Panc1 (cell line): ENCODE measurements around the gene TMCC1. TPM values are rescaled to one million over a fixed set of nuclear protein-coding genes. Genes with fewer than 3 reads are reported as not detected.

Source experiments
- ATAC-seq: fragments of 200-7000 bp; cut with Tn5 transposase; 2 replicates; pipeline ENCODE4 v1.9.1; 2020; ENCODE audit warnings: mild to moderate bottlenecking, moderate library complexity
- BruUV-seq: library from RNA; stranded (reverse); fragments of 400-500 nt; replicated peaks from 2 replicates; lab custom pipeline; 2021; lab: Mats Ljungman, UMichigan
- CTCF ChIA-PET: fragments of 300-600 bp; sonication (Branson Sonifier 250); formaldehyde crosslinking; loops from one replicate; lab custom pipeline; 2022; ENCODE audit warnings: antibody characterized with exemption; lab: Charles Lee
- POLR2A ChIA-PET: fragments of 300-600 bp; sonication (Branson Sonifier 250); formaldehyde crosslinking; loops from one replicate; lab custom pipeline; 2022; ENCODE audit warnings: antibody characterized with exemption; lab: Charles Lee
- DNase-seq: peaks from one replicate; pipeline ENCODE4 v3.0.0-alpha.2; 2010; ENCODE audit warnings: low read depth, low spot score
- H3K27ac ChIP-seq: 2 replicates; pipeline ENCODE4 v1.5.1; 2011; ENCODE audit warnings: mild to moderate bottlenecking, low read length, inconsistent platforms
- H3K27me3 ChIP-seq: fragments of 200-500 bp; sonication (Bioruptor generic); 2 replicates; pipeline ENCODE4 v1.6.0; 2014; ENCODE audit warnings: low read length, inconsistent platforms; ENCODE audit not compliant: control insufficient read depth, insufficient read depth
- H3K36me3 ChIP-seq: fragments of 200-500 bp; sonication (Bioruptor generic); 2 replicates; pipeline ENCODE4 v1.5.1; 2014; ENCODE audit warnings: inconsistent platforms, mild to moderate bottlenecking, low read length, moderate library complexity; ENCODE audit not compliant: control insufficient read depth, insufficient read depth
- H3K4me1 ChIP-seq: 2 replicates; pipeline ENCODE4 v1.5.1; 2011; ENCODE audit warnings: inconsistent platforms, mild to moderate bottlenecking, low read length, moderate library complexity; ENCODE audit not compliant: control insufficient read depth, insufficient read depth
- H3K4me3 ChIP-seq, 2 experiments: 2 replicates each; pipeline ENCODE4 v1.5.1; 2011 to 2012; ENCODE audit warnings: low read depth in 2 of 2, low read length in 2 of 2, mild to moderate bottlenecking in 2 of 2, inconsistent platforms in 1 of 2, moderate library complexity in 1 of 2
- H3K9me3 ChIP-seq: fragments of 200-500 bp; sonication (Bioruptor generic); 2 replicates; pipeline ENCODE4 v1.5.1; 2014; ENCODE audit warnings: low read depth, mild to moderate bottlenecking, inconsistent platforms, low read length, moderate library complexity; ENCODE audit not compliant: control insufficient read depth, insufficient read depth
- POLR2AphosphoS5 ChIP-seq: IDR thresholded peaks from 2 replicates; pipeline ENCODE4 v1.6.1; 2012; ENCODE audit warnings: mild to moderate bottlenecking, low read depth, low read length, moderate library complexity
- REST ChIP-seq, 2 experiments: IDR thresholded peaks; 2 replicates each; pipeline ENCODE4 v1.6.1; 2011 to 2012; ENCODE audit warnings: low read depth in 2 of 2, control low read depth in 1 of 2, low read length in 1 of 2, mild to moderate bottlenecking in 1 of 2, moderate library complexity in 1 of 2; ENCODE audit not compliant: insufficient read depth in 1 of 2
- SIN3A ChIP-seq: IDR thresholded peaks from 2 replicates; pipeline ENCODE4 v1.6.1; 2012; ENCODE audit warnings: low read depth, mild to moderate bottlenecking, low read length, moderate library complexity, borderline replicate concordance; ENCODE audit not compliant: insufficient read depth
- TCF7L2 ChIP-seq: IDR thresholded peaks from 2 replicates; pipeline ENCODE4 v1.6.1; 2011; ENCODE audit warnings: mild to moderate bottlenecking, low read depth, low read length, inconsistent platforms
- in situ Hi-C: cut with HindIII; loops from 2 replicates; pipeline ENCODE4 v1.10.0; 2016; ENCODE audit warnings: low sequenced_read_pairs, low pct_unique_long_range_greater_than_20kb
- intact Hi-C: fragments of 100-400 bp; cut with micrococcal nuclease; formaldehyde crosslinking; loops from one replicate; pipeline ENCODE4 v1.10.0; 2022; ENCODE audit not compliant: unreplicated experiment
- total RNA-seq: library from RNA; stranded (reverse); gene quantifications from one replicate; pipeline ENCODE4 v1.2.1, GENCODE V29; 2021; ENCODE audit not compliant: unreplicated experiment
- TF ChIP-seq, protein P1 (sequence below): fragments of 450-650 bp; IDR thresholded peaks from 2 replicates; pipeline ENCODE4 v1.5.1; 2017; ENCODE audit warnings: mild to moderate bottlenecking

The TMCC1 gene
- total RNA-seq, 1 experiment from 2014 or later: 33.2 TPM

DNA sequence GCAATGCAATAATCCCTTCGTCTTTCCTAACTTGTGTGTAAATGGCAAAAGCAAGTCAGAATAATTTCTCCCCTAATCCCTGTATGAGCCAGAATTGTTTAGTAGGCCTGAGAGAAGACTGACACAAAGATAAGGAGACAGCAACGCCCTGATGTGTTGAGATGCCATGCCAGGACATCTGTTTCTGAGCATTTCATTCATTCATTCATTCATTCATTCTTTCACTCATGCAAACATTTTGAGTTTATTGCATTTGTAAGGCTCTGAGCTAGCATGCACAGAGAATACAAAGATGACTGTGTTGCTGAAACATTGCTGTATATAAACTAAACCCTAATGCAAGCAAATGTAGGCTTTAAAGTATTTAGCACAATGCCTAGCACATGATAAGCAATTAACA lies 127.4 kb downstream of the TMCC1 start:
- TF ChIP-seq, protein P1, sequence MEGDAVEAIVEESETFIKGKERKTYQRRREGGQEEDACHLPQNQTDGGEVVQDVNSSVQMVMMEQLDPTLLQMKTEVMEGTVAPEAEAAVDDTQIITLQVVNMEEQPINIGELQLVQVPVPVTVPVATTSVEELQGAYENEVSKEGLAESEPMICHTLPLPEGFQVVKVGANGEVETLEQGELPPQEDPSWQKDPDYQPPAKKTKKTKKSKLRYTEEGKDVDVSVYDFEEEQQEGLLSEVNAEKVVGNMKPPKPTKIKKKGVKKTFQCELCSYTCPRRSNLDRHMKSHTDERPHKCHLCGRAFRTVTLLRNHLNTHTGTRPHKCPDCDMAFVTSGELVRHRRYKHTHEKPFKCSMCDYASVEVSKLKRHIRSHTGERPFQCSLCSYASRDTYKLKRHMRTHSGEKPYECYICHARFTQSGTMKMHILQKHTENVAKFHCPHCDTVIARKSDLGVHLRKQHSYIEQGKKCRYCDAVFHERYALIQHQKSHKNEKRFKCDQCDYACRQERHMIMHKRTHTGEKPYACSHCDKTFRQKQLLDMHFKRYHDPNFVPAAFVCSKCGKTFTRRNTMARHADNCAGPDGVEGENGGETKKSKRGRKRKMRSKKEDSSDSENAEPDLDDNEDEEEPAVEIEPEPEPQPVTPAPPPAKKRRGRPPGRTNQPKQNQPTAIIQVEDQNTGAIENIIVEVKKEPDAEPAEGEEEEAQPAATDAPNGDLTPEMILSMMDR: no peak
- TF ChIP-seq TCF7L2 (no peak), REST (IDR thresholded peaks at IDR 0.05; ENCODE audit: insufficient read depth in 1 of 2, low read depth in 2 of 2, low read length in 1 of 2) (no peak), SIN3A (no peak), POLR2AphosphoS5 (no peak)
- Histone ChIP-seq H3K4me3 (no peak overlapping the region), H3K27ac (no peak overlapping the region), H3K9me3 (no peaks in the 10 kb centered on the region), H3K36me3 (no peaks in the 10 kb centered on the region), H3K27me3 (no peaks in the 10 kb centered on the region), H3K4me1 (0 out of 2 replicates have a peak, but pooled peaks cover 2% of the 10 kb centered on the region)
- ATAC-seq (no peak), DNase-seq (no peak)
- ChIA-PET POLR2A (no interaction called here), CTCF (no interaction called here)
- intact Hi-C loops (no loop called here), in situ Hi-C loops (loop anchor here (5.0 kb wide), 1 partner anchor 34 kb away; no protein-coding TSS in a partner anchor)
- BruUV-seq: no TSS peak

DNA sequence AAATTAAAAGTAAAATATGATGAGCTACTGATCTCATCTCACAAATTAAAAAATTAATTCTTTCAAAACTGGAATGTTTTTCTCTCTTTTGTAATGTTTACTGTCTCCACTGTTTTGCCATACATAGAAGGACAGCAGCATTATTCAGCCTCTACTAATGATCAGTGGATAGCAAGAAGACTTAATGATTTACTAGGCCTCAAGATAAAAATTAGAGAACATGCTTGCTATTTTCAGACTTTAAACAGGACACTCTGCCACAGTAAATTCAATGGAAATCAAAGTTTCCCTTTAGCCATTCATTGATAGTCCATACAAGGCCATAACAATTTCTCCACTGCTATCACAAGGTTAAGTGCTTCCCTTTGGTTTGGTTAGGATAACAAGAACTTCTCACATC lies 129.4 kb downstream of the TMCC1 start:
- no peaks in the 10 kb centered on the region for H3K27me3 ChIP-seq
- CTCF ChIA-PET: interaction anchor here (0.7 kb wide), 1 partner anchor 19 kb away, joined by 9 read pairs; no protein-coding TSS in a partner anchor
- BruUV-seq: TSS peak; percentile 56
- in situ Hi-C loops (no loop called here), intact Hi-C loops (no loop called here)
- no peak for TF ChIP-seq POLR2AphosphoS5
- no peak for TF ChIP-seq TCF7L2
- TF ChIP-seq, protein P1: no peak
- TF ChIP-seq REST (IDR thresholded peaks at IDR 0.05; ENCODE audit: insufficient read depth in 1 of 2, low read depth in 2 of 2, low read length in 1 of 2): no peak
- no peak for TF ChIP-seq SIN3A
- no peak for DNase-seq
- no peaks in the 10 kb centered on the region for H3K36me3 ChIP-seq
- no peak for ATAC-seq
- H3K9me3 ChIP-seq: no peaks in the 10 kb centered on the region
- 0 out of 2 replicates have a peak, but pooled peaks cover 2% of the 10 kb centered on the region for H3K4me1 ChIP-seq
- no peak overlapping the region for H3K27ac ChIP-seq
- POLR2A ChIA-PET: no interaction called here
- H3K4me3 ChIP-seq: no peak overlapping the region
